KMS-11 (cell line): ENCODE measurements around the gene PHEX.
A peak's percentile ranks its signal among the peaks of the same experiment; 100 is the strongest.

Source experiments
- H2AFZ ChIP-seq: fragments of 200-600 bp; sonication (generic); 2 replicates; pipeline ENCODE4 v1.6.1; 2016; ENCODE audit warnings: antibody characterized with exemption, mixed run types, low read depth
- H3K27ac ChIP-seq: fragments of 200-600 bp; sonication (generic); 2 replicates; pipeline ENCODE4 v1.6.1; 2016; ENCODE audit warnings: mild to moderate bottlenecking, mixed run types
- H3K27me3 ChIP-seq: fragments of 200-600 bp; sonication (generic); 2 replicates; pipeline ENCODE4 v1.6.1; 2017; ENCODE audit warnings: mild to moderate bottlenecking, low read depth, mixed run types, moderate library complexity; ENCODE audit not compliant: insufficient read depth
- H3K36me3 ChIP-seq: fragments of 200-600 bp; sonication (generic); 2 replicates; pipeline ENCODE4 v1.6.1; 2017; ENCODE audit warnings: mild to moderate bottlenecking, mixed run types; ENCODE audit not compliant: insufficient read depth
- H3K4me1 ChIP-seq: fragments of 200-600 bp; sonication (generic); 2 replicates; pipeline ENCODE4 v1.6.1; 2016; ENCODE audit warnings: mild to moderate bottlenecking, low read depth, mixed run types; ENCODE audit not compliant: poor library complexity, severe bottlenecking
- H3K4me2 ChIP-seq: fragments of 200-600 bp; sonication (generic); 2 replicates; pipeline ENCODE4 v1.7.0; 2016; ENCODE audit warnings: mild to moderate bottlenecking, mixed run types
- H3K4me3 ChIP-seq: fragments of 200-600 bp; sonication (generic); IDR thresholded peaks from 2 replicates; pipeline ENCODE4 v1.6.1; 2017; ENCODE audit warnings: low read depth, low read length, mixed read lengths; ENCODE audit not compliant: insufficient read depth
- H3K79me2 ChIP-seq: fragments of 200-600 bp; sonication (generic); 2 replicates; pipeline ENCODE4 v1.6.1; 2016; ENCODE audit warnings: low read depth, mixed run types; ENCODE audit not compliant: insufficient read depth
- H3K9ac ChIP-seq: fragments of 200-600 bp; sonication (generic); 2 replicates; pipeline ENCODE4 v1.6.1; 2016; ENCODE audit warnings: mild to moderate bottlenecking, mixed run types
- H4K20me1 ChIP-seq: fragments of 200-600 bp; sonication (generic); 2 replicates; pipeline ENCODE4 v1.6.1; 2016; ENCODE audit warnings: mild to moderate bottlenecking, mixed run types; ENCODE audit not compliant: insufficient read depth
- TF ChIP-seq, protein P1 (sequence below): fragments of 200-600 bp; sonication (generic); conservative IDR thresholded peaks from 2 replicates; pipeline ENCODE4 v1.6.1; 2017; ENCODE audit warnings: low read depth, mild to moderate bottlenecking, antibody characterized with exemption, low read length, moderate library complexity, mixed read lengths

Gene PHEX

DNA sequence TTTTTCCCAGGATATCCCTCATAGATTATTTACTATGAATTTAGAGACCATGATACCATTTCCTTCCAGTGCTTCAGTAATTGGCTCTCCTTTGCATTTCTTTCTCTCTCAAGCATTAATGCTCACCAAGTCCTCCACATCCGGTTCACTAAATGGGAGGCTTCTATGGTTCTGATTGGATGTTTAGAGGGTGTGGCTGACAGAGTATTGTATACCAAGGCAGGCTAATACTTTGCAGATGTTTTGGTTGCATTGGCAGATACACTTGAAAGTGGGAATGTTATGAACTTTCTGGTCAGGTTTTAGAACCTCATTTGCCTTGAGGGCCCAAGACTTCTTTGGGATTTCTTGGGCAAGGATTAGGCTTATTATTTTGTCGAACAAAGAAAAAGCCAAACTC lies 264.7 kb downstream of the PHEX start:
- Histone ChIP-seq H3K36me3 (no peaks in the 10 kb centered on the region), H3K27me3 (no peaks in the 10 kb centered on the region), H3K79me2 (no peaks in the 10 kb centered on the region), H3K27ac (no peak overlapping the region), H2AFZ (no peak overlapping the region), H4K20me1 (no peaks in the 10 kb centered on the region), H3K4me2 (no peak overlapping the region), H3K9ac (no peak overlapping the region), H3K4me3 (no peak overlapping the region), H3K4me1 (peaks cover 31% of the 10 kb centered on the region)
- TF ChIP-seq, protein P1, sequence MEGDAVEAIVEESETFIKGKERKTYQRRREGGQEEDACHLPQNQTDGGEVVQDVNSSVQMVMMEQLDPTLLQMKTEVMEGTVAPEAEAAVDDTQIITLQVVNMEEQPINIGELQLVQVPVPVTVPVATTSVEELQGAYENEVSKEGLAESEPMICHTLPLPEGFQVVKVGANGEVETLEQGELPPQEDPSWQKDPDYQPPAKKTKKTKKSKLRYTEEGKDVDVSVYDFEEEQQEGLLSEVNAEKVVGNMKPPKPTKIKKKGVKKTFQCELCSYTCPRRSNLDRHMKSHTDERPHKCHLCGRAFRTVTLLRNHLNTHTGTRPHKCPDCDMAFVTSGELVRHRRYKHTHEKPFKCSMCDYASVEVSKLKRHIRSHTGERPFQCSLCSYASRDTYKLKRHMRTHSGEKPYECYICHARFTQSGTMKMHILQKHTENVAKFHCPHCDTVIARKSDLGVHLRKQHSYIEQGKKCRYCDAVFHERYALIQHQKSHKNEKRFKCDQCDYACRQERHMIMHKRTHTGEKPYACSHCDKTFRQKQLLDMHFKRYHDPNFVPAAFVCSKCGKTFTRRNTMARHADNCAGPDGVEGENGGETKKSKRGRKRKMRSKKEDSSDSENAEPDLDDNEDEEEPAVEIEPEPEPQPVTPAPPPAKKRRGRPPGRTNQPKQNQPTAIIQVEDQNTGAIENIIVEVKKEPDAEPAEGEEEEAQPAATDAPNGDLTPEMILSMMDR = no peak

DNA sequence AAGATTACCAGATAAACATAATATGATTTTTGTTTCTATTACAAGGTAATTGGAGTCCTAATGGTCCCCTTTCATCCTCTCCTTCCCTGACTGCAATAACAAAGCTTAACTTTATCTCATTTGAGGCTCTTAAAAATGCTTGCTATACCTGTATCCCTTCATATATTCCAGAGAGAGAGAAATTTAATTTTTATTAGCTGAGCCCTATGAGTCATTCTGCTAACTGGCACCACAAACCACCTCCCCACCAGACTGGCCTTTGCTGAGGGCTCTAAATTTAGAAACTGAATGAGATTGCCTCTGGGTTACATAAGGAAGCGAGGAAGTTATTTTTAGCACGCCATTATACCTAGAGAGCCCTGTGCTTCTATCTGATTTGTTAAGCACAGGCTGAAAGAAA lies 268.0 kb downstream of the PHEX start:
- Histone ChIP-seq H2AFZ (peak overlapping the region; percentile 62), H3K27ac (peak overlapping the region; percentile 61), H3K9ac (peak overlapping the region; percentile 26; the same call in 1 of the 2 replicates), H3K4me2 (peak overlapping the region; percentile 95), H3K4me1 (peaks cover 31% of the 10 kb centered on the region), H3K4me3 (no peak overlapping the region), H3K36me3 (no peaks in the 10 kb centered on the region), H3K79me2 (no peaks in the 10 kb centered on the region), H3K27me3 (no peaks in the 10 kb centered on the region), H4K20me1 (no peaks in the 10 kb centered on the region)
- TF ChIP-seq, protein P1 = no peak
